GM19043 (cell line): ENCODE measurements around the gene METAP2.
"Not testable (repeated sequence)": the region's sequence is repeated elsewhere in the genome, so short reads cannot be mapped to it uniquely, and the experiment has no call there.

Source experiments
- ATAC-seq: cut with Tn5 transposase; IDR thresholded peaks from one replicate; pipeline ENCODE4 v1.9.1; 2021; ENCODE audit warnings: low read depth; ENCODE audit not compliant: unreplicated experiment

METAP2 gene

DNA sequence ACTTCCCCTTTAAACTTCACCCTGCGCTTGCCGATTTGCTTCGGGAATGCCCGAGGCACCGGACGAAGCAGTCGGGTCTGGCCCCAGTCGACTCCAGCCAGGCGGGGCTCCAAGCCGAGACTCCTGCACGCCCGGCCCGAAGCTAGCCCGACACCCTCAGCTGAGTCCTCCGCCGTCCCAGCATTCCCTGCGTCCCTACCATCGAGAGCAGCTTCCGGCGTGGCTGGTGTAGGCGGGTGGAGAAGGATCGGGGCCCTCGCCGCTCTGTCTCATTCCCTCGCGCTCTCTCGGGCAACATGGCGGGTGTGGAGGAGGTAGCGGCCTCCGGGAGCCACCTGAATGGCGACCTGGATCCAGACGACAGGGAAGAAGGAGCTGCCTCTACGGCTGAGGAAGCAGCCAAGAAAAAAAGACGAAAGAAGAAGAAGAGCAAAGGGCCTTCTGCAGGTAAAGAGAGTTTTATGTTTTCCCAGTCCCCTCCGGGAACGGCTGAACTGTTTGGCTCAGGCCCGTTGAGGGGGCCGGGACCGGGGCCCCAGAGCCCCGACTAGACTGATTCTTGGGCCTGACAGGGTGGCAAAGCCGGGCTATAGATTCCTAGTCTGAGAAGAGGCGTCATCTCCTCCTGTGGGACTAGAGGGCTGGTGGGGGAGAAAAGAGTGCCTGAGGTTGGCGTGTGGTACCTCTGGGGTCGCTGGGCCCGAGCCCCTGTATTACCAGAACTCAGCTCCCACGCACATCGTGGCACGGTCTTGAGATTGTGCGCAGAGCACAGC lies at the start of gene METAP2:
TSS of gene METAP2 (plus strand) at position 269 of the 776 bp plus-strand sequence. CDS start at position 297, 28 bp downstream.
- ATAC-seq = peak; percentile 97

DNA sequence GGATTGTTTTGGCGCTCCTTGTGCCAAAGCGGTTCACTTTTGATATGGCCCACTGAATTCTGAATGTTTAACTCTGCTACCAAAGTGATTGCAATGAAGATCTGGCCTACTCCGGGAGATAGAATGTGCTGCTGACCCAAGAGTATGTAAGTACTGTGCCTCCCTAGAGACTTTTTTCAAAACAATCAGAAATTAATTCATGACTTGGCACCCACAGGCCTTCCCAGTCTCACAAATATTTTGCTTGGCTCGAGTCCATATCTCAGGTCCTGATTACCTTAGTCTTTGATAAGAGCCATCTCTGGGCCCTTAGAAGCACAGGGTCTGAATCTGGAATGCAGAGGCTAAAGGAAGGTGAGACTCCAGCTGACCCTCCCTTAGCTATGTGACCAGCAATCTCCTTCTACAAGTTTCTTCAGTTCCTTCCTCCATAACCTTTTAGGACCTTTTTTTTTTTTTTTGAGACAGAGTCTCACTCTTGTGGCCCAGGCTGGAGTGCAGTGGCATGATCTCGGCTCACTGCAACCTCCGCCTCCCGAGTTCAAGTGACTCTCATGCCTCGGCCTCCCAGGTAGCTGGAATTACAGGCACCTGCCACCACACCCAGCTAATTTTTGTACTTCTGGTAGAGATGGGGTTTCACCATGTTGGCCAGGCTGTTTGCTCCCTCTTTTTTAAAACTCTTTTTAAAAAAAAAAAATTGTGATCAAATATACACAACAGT lies 49.5 kb upstream of the METAP2 start:
- ATAC-seq = no peak

DNA sequence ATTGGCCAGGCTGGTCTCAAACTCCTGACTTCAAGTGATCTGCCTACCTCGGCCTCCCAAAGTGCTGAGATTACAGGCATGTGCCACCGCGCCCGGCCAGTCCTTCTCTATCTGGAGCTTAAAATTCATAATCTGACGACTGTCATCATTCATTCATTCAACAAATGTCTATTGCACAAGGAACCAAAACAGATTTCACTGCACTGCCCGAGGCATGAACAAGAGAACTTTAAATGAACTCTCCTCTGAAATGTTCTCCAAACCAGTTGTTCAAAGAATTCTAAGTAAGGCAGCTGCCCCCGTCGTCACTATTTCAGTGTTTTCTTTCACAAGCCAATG lies 44.8 kb upstream of the METAP2 start:
- ATAC-seq = no peak

GRCh38 chr12:95431120-95431519 lies 42.8 kb upstream of the METAP2 start:
- no peak for ATAC-seq

GRCh38 chr12:95435355-95435754 lies 38.6 kb upstream of the METAP2 start:
- no peak for ATAC-seq

DNA sequence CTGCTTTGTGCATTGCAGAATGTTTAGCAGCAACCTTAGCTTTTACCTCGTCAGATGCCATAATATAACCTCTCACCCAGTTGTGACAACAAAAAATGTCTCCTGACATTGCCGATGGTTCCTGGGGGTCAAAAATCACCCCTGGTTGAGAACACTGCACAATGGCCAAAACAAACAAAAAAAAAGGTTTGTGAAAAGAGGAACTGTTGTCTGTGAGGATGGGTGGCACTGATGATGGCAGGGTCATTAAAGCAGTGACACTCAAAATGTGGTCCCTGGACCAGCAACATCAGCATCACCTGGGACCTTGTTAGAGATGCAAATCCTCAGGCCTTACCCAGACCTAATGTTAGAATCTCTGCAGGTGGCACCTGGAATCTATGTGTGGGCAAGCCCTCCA lies 36.4 kb upstream of the METAP2 start:
- ATAC-seq = no peak

- ATAC-seq = no peak
These were observed 34.3 kb upstream of the METAP2 start for GRCh38 chr12:95439461-95440230.

DNA sequence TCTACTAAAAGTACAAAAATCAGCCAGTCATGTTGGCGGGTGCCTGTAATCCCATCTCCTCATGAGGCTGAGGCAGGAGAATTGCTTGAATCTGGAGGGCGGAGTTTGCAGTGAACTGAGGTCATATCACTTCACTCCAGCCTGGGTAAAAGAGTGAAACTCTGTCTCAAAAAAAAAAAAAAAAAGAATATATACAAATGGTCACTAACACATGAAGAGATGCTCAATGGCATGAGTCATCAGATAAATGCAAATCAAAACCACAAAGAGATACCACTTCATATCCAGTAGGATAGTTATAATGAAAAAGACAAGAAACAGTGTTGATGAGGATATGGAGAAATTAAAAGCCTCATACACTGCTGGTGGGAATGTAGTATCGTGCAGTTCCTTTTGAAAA lies 33.6 kb upstream of the METAP2 start:
- no peak for ATAC-seq

- ATAC-seq = no peak
These were observed 30.5 kb upstream of the METAP2 start for GRCh38 chr12:95443459-95443858.

DNA sequence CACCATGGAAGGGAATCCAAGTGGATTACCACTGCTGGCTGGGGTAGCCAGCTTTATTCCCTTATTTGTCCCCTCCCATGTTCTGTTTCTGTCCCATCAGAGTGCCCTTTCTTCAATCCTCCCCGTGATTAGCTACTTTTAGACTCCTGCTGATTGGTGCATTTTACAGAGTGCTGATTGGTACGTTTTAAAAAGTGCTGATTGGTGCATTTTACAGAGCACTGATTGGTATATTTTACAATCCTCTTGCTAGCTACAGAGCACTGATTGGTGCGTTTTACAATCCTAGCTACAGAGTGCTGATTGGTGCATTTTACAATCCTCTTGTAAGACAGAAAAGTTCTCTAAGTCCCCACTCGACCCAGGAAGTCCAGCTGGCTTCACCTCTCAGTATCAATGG lies 28.9 kb upstream of the METAP2 start:
- not testable (repeated sequence) for ATAC-seq

DNA sequence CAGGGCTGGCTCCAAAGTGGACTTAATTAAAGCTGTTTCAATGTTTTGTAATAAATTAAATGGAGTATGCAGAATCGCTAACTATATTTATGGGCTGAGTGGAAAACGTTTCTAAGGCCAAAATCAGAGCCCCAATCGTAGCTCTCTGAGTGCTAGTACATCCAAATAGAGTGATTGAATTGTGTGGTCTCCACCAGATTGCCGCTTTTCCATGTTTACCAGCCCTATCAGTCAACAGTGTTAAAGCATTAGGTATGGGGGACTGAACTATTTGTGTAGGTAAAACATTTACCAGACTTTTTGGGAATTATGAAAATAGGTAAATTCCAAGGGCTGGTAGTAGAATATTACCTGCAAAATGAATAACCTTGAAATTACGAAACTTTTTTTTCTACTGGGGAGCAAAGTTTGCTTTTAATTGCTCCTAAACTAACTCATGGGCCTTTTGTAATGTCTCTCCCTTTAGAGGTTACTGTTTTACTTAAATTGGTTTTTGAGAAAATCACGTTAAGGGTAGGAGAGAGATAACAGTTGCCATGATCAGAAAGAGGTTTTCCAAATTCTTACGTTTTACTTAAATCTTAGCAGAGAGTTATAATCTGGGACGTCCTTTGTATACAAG lies 28.0 kb upstream of the METAP2 start:
- no peak for ATAC-seq

DNA sequence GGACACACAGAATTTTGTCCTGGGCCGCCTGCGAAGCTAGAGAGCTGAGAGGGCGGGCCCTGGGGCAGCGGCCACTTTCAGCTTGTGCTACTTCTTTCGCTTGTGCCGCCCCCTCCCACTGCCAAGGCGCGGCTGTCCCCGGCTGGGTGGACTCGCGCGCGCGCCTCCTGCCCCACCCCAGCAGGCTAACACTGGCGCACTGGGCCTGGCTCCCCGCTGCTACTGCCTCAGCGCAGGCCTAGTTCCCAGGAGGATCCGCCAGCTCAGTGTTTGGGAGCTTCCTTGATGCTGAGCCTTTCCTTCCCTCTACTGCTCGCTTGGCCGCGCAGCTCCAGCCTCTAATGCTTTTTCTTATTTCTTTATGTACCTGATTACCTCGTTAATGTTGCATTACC lies 27.4 kb upstream of the METAP2 start:
- no peak for ATAC-seq

DNA sequence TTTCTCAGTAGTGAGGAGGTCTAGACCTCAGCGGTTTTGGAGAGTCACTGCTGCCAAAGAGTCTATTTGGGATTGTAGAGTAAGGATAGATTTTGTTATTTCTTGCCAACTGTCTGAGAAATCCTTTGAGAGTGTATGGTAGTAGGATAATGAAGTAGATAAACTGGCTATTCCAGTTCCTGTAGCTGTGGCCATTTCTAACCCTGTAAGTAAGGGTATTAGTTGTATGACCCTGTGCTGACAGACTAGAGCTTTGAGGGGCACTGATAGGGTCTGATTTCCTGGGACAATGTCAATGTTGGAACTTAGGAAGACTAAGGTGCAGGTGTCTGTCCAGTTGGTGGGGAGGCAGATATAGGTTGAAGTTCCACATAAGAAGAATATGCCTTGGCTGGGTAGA lies 24.3 kb upstream of the METAP2 start:
- not testable (repeated sequence) for ATAC-seq

GRCh38 chr12:95452501-95452900 lies 21.5 kb upstream of the METAP2 start:
- ATAC-seq = not testable (repeated sequence)

DNA sequence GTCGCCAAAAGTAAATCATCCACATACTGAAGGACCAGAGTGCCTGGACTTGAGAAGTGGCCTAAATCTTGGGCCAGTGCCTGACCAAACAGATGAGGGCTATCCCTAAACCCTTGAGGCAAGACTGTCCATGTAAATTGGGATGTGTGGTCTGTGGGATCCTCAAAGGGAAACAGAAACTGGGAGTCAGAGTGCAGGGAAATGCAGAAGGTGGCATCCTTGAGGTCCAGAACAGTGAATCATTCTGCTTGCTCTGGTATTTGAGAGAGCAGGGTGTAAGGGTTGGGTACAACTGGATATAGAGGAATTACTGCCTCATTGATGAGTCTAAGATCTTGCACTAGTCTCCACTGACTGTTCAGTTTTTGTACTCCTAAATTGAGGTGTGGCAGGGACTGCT lies 20.1 kb upstream of the METAP2 start:
- ATAC-seq = not testable (repeated sequence)

DNA sequence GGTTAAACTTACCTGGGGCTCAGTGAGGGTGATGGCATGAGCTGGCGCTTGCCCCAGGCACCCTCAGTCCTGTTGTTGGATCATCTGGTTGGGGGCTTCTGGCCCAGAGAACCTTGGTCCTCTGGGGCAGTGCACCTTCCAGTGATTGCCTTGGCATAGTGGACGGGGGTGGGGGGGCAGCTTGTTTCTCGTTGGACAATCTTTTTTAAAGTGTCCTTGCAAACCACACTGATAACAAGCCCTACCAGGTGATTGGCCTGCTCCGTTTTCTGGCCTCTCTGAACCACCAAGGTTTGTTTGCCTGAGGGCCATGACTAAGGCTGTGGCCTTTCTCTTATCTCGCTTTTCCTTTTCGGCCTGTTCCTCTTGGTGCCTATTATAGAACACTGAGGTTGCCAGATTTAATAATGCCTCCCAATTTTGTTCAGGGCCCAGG lies 19.2 kb upstream of the METAP2 start:
- not testable (repeated sequence) for ATAC-seq

DNA sequence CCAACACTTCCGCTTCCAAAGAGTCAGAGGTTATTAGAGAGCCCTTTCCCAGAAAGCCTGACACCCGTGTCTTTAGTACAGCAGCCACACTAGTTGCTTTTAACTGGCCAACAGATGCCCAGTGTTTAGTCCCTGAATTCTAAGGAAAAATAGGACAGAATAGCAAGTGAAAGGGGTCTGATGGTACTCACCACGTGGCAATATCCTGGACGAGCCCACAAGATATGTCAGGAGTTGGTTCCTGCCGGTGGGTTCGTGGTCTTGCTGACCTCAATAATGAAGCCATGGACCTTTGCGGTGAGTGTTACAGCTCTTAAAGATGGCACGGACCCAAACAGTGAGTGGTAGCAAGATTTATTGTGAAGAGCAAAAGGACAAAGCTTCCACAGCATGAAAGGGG lies 16.3 kb upstream of the METAP2 start:
- ATAC-seq = not testable (repeated sequence)

GRCh38 chr12:95458761-95459160 lies 15.2 kb upstream of the METAP2 start:
- ATAC-seq = no peak

- no peak for ATAC-seq
These were observed 14.6 kb upstream of the METAP2 start for GRCh38 chr12:95459310-95459709.

DNA sequence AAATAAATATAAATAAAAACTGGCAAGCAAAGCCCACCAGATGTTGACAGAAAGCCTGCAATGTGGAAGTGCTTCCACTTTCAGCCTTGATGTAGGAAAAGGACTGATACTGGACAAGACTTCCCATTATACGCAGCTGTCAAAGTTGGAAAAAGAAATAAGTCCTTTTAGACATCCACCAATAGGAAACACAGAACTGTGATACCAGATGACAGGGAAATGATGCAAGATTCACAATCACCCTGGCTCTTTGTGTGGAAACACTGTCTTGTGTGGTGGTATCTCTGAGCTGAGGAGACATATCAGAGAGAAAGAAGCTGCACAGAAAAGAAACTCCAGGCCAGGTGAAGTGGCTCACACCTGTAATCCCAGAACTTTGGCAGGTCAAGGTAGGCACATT lies 13.8 kb upstream of the METAP2 start:
- ATAC-seq = no peak

DNA sequence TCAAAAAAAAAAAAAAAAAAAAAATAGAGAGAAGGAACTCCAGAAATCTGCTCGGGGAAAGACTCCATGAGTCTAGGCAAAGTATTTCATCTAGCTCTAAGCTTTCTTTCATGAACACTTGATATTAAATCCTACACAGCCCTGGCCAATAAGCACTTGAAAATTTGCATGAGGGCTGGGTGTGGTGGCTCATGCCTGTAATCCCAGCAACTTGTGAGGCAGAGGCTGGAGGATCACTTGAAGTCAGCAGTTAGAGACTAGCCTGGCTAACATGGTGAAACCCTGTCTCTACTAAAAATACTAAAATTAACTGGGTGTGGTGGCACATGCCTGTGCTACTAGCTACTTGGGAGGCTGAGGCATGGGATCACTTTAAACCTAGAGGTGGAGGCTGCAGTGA lies 13.1 kb upstream of the METAP2 start:
- no peak for ATAC-seq
